ENCODE measurements around the gene ARHGEF19. TPM values are rescaled to one million over a fixed set of nuclear protein-coding genes. Genes with fewer than 3 reads are reported as not detected.

The ARHGEF19 gene
- total and polyA plus RNA-seq, 2 of the 13 experiments (the other 11 are each of a cell fraction or from before 2014, with no cell fraction given): 1.7 to 1.8 TPM

DNA sequence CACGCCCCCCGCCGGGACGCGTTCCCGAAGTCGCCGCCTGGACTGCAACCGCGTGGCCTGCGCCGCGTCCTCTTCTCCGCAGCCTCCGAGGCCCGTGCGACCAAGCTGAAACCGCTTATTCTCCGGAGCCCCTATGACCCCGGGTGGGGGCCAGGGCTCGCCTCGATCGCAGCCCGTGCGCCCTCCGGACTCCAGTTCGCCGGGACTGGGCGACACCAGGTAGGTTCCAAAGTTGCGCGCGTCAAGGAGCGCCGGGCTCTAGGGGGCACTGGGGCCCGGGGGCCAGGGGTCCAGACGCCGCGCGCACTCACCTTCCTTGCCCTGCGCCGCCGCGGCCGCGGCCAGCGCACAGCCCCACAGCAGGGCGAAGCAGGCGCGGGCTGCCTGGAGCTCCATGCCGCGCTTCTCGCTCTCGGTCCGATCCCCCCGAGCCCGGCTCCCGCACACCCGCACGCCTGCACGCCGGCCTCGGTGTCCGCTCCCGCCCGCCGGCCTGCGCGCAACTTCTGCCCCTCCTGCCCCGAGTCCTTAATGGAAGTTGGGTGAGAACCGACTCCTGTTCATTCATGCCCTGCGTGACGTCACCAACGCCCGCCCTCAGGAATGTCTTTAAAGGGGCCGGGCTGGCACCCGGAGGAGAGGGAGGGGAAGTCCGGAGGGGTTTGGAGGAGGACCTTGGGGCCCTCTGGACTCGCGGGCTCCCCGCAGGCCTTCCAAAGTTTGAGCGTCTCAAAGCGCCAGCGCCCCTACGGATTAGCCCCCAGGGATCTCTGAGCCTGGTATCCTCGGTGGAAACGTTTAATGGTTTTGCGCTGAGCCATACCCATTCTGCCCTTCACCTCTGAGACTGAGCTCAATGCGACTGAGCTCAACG lies 56.7 kb downstream of the ARHGEF19 start, which contains the start of gene EPHA2 (continued):
- TF ChIP-seq, protein P1, sequence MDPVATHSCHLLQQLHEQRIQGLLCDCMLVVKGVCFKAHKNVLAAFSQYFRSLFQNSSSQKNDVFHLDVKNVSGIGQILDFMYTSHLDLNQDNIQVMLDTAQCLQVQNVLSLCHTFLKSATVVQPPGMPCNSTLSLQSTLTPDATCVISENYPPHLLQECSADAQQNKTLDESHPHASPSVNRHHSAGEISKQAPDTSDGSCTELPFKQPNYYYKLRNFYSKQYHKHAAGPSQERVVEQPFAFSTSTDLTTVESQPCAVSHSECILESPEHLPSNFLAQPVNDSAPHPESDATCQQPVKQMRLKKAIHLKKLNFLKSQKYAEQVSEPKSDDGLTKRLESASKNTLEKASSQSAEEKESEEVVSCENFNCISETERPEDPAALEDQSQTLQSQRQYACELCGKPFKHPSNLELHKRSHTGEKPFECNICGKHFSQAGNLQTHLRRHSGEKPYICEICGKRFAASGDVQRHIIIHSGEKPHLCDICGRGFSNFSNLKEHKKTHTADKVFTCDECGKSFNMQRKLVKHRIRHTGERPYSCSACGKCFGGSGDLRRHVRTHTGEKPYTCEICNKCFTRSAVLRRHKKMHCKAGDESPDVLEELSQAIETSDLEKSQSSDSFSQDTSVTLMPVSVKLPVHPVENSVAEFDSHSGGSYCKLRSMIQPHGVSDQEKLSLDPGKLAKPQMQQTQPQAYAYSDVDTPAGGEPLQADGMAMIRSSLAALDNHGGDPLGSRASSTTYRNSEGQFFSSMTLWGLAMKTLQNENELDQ (CRISPR knock-in tag; IDR thresholded peaks at IDR 0.05; ENCODE audit: borderline replicate concordance): 0 out of 2 replicates have a peak, but pooled peaks have one; percentile 65
- TF ChIP-seq, protein P2, sequence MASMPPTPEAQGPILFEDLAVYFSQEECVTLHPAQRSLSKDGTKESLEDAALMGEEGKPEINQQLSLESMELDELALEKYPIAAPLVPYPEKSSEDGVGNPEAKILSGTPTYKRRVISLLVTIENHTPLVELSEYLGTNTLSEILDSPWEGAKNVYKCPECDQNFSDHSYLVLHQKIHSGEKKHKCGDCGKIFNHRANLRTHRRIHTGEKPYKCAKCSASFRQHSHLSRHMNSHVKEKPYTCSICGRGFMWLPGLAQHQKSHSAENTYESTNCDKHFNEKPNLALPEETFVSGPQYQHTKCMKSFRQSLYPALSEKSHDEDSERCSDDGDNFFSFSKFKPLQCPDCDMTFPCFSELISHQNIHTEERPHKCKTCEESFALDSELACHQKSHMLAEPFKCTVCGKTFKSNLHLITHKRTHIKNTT (CRISPR knock-in tag; IDR thresholded peaks at IDR 0.05): no peak
- TF ChIP-seq, protein P3, sequence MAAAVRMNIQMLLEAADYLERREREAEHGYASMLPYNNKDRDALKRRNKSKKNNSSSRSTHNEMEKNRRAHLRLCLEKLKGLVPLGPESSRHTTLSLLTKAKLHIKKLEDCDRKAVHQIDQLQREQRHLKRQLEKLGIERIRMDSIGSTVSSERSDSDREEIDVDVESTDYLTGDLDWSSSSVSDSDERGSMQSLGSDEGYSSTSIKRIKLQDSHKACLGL (CRISPR knock-in tag; IDR thresholded peaks at IDR 0.05): peak; percentile 70; the same call in 1 of the 2 replicates
- TF ChIP-seq, protein P4, sequence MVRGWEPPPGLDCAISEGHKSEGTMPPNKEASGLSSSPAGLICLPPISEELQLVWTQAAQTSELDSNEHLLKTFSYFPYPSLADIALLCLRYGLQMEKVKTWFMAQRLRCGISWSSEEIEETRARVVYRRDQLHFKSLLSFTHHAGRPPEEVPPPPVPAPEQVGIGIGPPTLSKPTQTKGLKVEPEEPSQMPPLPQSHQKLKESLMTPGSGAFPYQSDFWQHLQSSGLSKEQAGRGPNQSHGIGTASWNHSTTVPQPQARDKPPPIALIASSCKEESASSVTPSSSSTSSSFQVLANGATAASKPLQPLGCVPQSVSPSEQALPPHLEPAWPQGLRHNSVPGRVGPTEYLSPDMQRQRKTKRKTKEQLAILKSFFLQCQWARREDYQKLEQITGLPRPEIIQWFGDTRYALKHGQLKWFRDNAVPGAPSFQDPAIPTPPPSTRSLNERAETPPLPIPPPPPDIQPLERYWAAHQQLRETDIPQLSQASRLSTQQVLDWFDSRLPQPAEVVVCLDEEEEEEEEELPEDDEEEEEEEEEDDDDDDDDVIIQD (CRISPR knock-in tag; IDR thresholded peaks at IDR 0.05; ENCODE audit: low read depth): no peak; the same call in none of the 2 replicates
- TF ChIP-seq, protein P5, sequence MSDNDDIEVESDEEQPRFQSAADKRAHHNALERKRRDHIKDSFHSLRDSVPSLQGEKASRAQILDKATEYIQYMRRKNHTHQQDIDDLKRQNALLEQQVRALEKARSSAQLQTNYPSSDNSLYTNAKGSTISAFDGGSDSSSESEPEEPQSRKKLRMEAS (IDR thresholded peaks at IDR 0.05): peak; percentile 68; the same call in 1 of the 2 replicates
- TF ChIP-seq, protein P6, sequence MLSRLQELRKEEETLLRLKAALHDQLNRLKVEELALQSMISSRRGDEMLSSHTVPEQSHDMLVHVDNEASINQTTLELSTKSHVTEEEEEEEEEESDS (CRISPR knock-in tag; IDR thresholded peaks at IDR 0.05; ENCODE audit: borderline replicate concordance): peak; percentile 83
- no peak for TF ChIP-seq EED (CRISPR knock-in tag; IDR thresholded peaks at IDR 0.05)
- peak; percentile 46; the same call in 1 of the 2 replicates for TF ChIP-seq CBX5 (CRISPR knock-in tag; IDR thresholded peaks at IDR 0.05; ENCODE audit: borderline replicate concordance)
- no peak for TF ChIP-seq PCBP1 (IDR thresholded peaks at IDR 0.05; ENCODE audit: borderline replicate concordance, low read depth, low read length)
- TF ChIP-seq, protein P7, sequence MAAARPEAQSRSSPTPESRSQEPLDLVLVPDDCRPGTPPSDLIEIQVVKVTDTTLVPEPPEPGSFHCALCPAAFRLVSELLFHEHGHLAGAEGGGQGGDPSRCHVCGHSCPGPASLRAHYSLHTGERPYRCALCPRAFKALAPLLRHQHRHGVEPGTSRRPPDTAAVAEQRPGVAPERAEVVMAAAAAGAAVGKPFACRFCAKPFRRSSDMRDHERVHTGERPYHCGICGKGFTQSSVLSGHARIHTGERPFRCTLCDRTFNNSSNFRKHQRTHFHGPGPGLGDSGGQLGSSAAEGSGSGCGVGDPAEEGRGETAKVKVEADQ (CRISPR knock-in tag; IDR thresholded peaks at IDR 0.05; ENCODE audit: borderline replicate concordance): peak; percentile 48; the same call in 1 of the 2 replicates
- TF ChIP-seq, protein P8, sequence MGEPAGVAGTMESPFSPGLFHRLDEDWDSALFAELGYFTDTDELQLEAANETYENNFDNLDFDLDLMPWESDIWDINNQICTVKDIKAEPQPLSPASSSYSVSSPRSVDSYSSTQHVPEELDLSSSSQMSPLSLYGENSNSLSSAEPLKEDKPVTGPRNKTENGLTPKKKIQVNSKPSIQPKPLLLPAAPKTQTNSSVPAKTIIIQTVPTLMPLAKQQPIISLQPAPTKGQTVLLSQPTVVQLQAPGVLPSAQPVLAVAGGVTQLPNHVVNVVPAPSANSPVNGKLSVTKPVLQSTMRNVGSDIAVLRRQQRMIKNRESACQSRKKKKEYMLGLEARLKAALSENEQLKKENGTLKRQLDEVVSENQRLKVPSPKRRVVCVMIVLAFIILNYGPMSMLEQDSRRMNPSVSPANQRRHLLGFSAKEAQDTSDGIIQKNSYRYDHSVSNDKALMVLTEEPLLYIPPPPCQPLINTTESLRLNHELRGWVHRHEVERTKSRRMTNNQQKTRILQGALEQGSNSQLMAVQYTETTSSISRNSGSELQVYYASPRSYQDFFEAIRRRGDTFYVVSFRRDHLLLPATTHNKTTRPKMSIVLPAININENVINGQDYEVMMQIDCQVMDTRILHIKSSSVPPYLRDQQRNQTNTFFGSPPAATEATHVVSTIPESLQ (CRISPR knock-in tag; conservative IDR thresholded peaks at IDR 0.05): no peak
- TF ChIP-seq SIN3A (IDR thresholded peaks at IDR 0.05; ENCODE audit: borderline replicate concordance, low read depth, low read length): peak; percentile 86; the same call in 1 of the 2 replicates
- TF ChIP-seq, protein P9, sequence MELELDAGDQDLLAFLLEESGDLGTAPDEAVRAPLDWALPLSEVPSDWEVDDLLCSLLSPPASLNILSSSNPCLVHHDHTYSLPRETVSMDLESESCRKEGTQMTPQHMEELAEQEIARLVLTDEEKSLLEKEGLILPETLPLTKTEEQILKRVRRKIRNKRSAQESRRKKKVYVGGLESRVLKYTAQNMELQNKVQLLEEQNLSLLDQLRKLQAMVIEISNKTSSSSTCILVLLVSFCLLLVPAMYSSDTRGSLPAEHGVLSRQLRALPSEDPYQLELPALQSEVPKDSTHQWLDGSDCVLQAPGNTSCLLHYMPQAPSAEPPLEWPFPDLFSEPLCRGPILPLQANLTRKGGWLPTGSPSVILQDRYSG (CRISPR knock-in tag; IDR thresholded peaks at IDR 0.05): peak; percentile 61; the same call in 1 of the 2 replicates
- TF ChIP-seq KDM5B (CRISPR knock-in tag; IDR thresholded peaks at IDR 0.05; ENCODE audit: borderline replicate concordance): no peak; the same call in 1 of the 2 replicates
- TF ChIP-seq NFYB (CRISPR knock-in tag; IDR thresholded peaks at IDR 0.05): peak; percentile 17; the same call in 1 of the 2 replicates
- TF ChIP-seq NONO (IDR thresholded peaks at IDR 0.05): no peak
- TF ChIP-seq NONO (CRISPR knock-in tag; conservative IDR thresholded peaks at IDR 0.05): 0 out of 2 replicates have a peak, but pooled peaks have one; percentile 32

Data from HepG2 (cell line).